Measurements from ENCODE around the gene TNN. TPM values are rescaled to one million over a fixed set of nuclear protein-coding genes. Genes with fewer than 3 reads are reported as not detected.

The TNN gene
- total RNA-seq, 2 donors from 2014 or later, result 0.63 to 0.79 TPM

DNA sequence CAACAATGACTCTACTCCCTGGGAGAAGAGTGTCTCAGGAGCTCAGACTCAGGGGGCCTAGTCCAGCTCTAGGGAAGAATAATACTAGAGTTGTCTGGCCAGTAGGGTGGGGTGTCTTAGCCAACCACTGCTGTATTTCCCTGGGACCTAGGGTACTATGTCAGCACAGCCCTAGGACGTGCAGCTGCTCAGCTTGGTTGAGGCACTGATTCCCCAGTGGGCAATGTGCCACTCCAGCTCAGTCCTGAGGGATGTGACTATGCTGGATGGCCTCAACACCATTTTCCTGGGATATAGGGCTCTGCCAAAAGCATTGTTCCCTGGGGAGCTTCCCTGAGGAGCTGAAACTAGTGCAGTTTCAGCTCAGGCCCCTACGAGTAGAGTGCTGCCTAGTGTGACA, 47.4 kb downstream of the TNN start:
- Histone ChIP-seq H3K27ac (no peak overlapping the region), H3K27me3 (no peaks in the 10 kb centered on the region), H3K4me1 (no peaks in the 10 kb centered on the region), H3K36me3 (no peaks in the 10 kb centered on the region), H3K4me3 (no peak overlapping the region), H3K9me3 (peaks cover 0 to 23% of the 10 kb centered on the region in 2 donors)
- no peak for DNase-seq (ENCODE audit: low spot score)
- TF ChIP-seq, protein P1, sequence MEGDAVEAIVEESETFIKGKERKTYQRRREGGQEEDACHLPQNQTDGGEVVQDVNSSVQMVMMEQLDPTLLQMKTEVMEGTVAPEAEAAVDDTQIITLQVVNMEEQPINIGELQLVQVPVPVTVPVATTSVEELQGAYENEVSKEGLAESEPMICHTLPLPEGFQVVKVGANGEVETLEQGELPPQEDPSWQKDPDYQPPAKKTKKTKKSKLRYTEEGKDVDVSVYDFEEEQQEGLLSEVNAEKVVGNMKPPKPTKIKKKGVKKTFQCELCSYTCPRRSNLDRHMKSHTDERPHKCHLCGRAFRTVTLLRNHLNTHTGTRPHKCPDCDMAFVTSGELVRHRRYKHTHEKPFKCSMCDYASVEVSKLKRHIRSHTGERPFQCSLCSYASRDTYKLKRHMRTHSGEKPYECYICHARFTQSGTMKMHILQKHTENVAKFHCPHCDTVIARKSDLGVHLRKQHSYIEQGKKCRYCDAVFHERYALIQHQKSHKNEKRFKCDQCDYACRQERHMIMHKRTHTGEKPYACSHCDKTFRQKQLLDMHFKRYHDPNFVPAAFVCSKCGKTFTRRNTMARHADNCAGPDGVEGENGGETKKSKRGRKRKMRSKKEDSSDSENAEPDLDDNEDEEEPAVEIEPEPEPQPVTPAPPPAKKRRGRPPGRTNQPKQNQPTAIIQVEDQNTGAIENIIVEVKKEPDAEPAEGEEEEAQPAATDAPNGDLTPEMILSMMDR (IDR thresholded peaks at IDR 0.05), result no peak

- Histone ChIP-seq H3K36me3 (no peaks in the 10 kb centered on the region), H3K27me3 (no peaks in the 10 kb centered on the region), H3K27ac (no peak overlapping the region), H3K4me3 (no peak overlapping the region), H3K4me1 (no peaks in the 10 kb centered on the region), H3K9me3 (peaks cover 0 to 23% of the 10 kb centered on the region in 2 donors)
- no peak for DNase-seq (ENCODE audit: low spot score)
- TF ChIP-seq, protein P1 (IDR thresholded peaks at IDR 0.05), result no peak
These were observed 48.7 kb downstream of the TNN start for GRCh38 chr1:175116210-175116798.

GRCh38 chr1:175116903-175117302, 49.3 kb downstream of the TNN start:
- Histone ChIP-seq H3K27me3 (no peaks in the 10 kb centered on the region), H3K9me3 (peaks cover 0 to 23% of the 10 kb centered on the region in 2 donors), H3K36me3 (no peaks in the 10 kb centered on the region), H3K27ac (no peak overlapping the region), H3K4me1 (no peaks in the 10 kb centered on the region), H3K4me3 (no peak overlapping the region)
- TF ChIP-seq, protein P1 (IDR thresholded peaks at IDR 0.05), result no peak
- DNase-seq (ENCODE audit: low spot score), result peak; percentile 54

- H3K4me3 ChIP-seq, result no peak overlapping the region
- no peaks in the 10 kb centered on the region for H3K4me1 ChIP-seq
- peaks cover 0 to 9% of the 10 kb centered on the region in 2 donors for H3K9me3 ChIP-seq
- H3K27me3 ChIP-seq, result no peaks in the 10 kb centered on the region
- TF ChIP-seq, protein P1 (IDR thresholded peaks at IDR 0.05), result no peak
- peak; percentile 43 for DNase-seq (ENCODE audit: low spot score)
- no peak overlapping the region for H3K27ac ChIP-seq
- H3K36me3 ChIP-seq, result no peaks in the 10 kb centered on the region
These were observed 51.0 kb downstream of the TNN start for GRCh38 chr1:175118375-175119367.

- H3K9me3 ChIP-seq, result no peaks in the 10 kb centered on the region
- H3K4me1 ChIP-seq, result no peaks in the 10 kb centered on the region
These were observed 52.9 kb downstream of the TNN start for GRCh38 chr1:175120511-175120910.

More at GRCh38 chr1:175120511-175120910, 52.9 kb downstream of the TNN start:
- no peak overlapping the region for H3K27ac ChIP-seq
- H3K4me3 ChIP-seq, result no peak overlapping the region
- TF ChIP-seq, protein P1 (IDR thresholded peaks at IDR 0.05), result no peak
- H3K36me3 ChIP-seq, result no peaks in the 10 kb centered on the region
- peak; percentile 16 for DNase-seq (ENCODE audit: low spot score)
- H3K27me3 ChIP-seq, result no peaks in the 10 kb centered on the region
